Measurements from ENCODE around the gene TBC1D20.

GRCh38 chr20:409697-410559, 52.4 kb downstream of the TBC1D20 start:
- TF ChIP-seq POLR2A (IDR thresholded peaks at IDR 0.05) (no peak), CTCF (IDR thresholded peaks at IDR 0.05) (no peak)
